ENCODE results near the gene TPD52L2. TPM values are rescaled to one million over a fixed set of nuclear protein-coding genes. Genes with fewer than 3 reads are reported as not detected.

Gene TPD52L2
- total RNA-seq, 4 donors from 2014 or later: 110 to 165 (median 152) TPM

DNA sequence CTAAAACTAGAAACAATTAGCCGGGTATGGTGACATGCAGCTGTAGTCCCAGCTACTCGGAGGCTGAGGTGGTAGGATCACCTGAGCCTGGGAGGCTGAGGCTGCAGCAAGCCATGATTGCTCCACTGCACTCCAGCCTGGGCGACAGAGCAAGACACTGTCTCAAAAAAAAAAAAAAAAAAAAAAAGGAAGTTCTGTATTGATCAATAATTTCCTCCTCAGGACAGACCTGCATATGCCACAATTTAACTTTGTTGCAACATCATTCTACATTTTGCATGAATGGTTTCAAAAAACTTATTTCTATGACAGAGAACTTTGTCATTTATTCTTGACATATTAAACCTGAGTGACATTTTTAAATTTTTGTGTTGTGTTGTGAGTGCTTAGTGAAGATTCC lies 35.3 kb downstream of the TPD52L2 start:
- TF ChIP-seq, protein P1, sequence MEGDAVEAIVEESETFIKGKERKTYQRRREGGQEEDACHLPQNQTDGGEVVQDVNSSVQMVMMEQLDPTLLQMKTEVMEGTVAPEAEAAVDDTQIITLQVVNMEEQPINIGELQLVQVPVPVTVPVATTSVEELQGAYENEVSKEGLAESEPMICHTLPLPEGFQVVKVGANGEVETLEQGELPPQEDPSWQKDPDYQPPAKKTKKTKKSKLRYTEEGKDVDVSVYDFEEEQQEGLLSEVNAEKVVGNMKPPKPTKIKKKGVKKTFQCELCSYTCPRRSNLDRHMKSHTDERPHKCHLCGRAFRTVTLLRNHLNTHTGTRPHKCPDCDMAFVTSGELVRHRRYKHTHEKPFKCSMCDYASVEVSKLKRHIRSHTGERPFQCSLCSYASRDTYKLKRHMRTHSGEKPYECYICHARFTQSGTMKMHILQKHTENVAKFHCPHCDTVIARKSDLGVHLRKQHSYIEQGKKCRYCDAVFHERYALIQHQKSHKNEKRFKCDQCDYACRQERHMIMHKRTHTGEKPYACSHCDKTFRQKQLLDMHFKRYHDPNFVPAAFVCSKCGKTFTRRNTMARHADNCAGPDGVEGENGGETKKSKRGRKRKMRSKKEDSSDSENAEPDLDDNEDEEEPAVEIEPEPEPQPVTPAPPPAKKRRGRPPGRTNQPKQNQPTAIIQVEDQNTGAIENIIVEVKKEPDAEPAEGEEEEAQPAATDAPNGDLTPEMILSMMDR (IDR thresholded peaks at IDR 0.05; ENCODE audit: low read depth): no peak

DNA sequence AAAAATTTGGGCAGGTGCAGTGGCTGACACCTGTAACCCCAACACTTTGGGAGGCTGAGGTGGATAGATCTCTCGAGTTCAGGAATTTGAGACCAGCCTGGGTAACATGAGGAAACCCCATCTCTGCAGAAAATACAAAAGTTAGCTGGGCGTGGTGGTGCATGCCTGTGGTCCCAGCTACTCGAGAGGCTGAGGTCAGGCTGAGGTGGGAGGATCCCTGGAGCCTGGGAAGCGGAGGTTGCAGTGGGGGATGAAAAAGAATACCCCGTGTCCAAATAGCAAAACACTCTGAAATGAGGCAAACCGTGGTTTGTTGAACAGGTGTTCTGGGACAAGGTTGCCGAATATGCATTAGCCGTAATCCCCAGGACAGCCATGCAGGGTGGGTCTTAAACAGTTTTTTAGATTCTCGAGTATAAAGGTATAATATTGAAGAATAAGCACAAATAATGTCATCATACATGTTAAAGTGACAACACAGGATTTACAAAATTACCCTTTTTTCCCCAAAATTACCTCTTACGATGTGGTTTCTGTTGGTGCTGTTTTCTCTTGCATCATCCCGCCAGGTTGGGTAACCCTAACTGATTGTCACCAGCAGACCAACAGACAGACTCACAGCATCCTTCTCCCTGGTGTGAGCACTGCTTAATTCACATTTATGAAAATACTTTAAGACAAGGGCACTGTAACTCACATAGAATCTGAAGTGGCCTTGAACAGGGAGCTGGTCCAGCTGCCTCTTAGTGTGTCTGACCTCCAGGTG lies 38.9 kb downstream of the TPD52L2 start:
- TF ChIP-seq, protein P1 (IDR thresholded peaks at IDR 0.05; ENCODE audit: low read depth): no peak

DNA sequence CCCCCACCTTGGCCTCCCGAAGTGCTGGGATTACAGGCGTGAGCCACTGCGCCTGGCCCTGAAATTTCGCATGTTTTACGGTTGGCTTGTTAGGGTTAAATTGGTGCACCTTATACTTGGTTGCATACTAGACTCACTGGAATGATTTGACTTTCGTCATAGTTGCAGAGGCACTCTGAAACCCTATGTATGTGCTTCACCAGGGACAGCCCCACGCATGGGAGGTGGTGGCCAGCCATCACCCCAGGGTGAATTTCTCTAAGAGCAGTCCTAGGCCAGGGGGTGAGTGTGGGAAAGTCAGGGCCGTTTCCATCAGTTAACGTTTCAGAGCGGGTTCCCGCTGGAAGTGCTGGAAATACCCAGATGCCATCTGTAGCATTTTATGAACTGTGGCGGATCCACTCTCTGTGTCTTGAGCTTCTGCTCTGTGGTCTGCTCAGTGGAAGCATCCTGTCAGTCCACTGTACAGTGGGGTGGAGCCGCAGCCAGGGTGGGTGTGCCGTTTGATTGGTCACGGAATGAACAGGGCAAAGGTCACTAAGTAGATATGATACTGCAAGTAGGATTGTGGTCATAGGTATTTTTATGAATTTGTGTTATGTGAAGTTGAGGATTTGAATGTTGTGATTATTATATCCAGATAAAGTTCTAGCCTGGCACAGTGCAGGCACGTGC lies 43.1 kb downstream of the TPD52L2 start:
- TF ChIP-seq, protein P1 (IDR thresholded peaks at IDR 0.05; ENCODE audit: low read depth): no peak

DNA sequence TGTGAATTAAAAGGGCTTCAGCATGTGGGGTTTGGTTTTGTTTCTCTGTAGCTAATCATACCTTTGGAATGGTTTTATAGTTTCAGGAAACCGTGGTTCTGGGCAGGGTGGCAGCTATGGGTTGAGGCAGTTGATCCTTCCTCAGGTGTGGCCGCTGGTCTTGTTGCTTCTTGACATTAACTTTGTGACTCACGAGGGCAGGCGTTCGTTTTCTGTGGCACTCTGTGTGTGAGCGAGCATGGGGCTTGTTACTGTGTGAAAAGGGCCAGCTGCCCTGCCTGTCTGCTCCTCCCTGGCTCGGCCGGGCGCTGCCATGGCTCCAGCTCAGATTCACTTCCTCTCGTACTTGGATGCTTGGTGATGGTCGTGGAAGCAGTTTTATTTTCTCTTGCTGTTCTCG lies 46.1 kb downstream of the TPD52L2 start:
- TF ChIP-seq, protein P1 (IDR thresholded peaks at IDR 0.05; ENCODE audit: low read depth): no peak

DNA sequence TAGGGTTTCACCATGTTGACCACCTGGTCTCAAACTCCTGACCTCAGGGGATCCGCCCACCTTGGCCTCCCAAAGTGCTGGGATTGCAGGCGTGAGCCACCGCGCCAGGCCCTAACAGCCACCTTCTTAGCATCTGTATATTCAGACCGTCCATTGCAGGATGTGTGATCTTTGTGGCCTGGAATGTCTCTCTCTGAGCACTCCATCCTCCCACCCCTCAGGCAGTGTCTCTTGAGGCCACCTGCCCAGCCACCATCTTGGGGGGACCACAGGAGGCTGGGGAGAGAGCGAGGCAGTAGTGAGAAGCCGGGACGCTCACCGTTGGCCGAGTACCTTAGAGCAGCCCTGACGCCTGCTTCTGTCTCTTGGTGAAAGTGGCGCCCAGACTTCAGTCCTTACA lies 48.7 kb downstream of the TPD52L2 start:
- TF ChIP-seq, protein P1 (IDR thresholded peaks at IDR 0.05; ENCODE audit: low read depth): no peak

DNA sequence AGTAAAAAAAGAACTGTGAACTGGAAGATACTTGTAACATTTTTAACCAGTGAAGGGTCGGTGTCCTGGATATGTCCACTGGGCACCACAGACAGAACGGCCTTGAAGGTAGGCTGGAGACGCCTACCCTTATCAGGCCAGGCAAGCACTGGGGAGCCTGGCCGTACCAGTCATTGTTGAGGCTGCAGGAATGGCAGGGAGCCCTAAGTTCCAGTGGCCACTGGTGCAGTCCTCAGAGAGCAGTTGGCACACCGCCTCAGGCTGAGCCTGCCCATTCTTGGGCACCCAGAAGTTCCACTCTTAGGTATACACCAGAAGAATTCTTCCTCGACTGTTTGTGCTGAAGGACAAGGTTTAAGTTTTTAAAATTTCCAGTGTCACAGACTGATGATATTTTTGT lies 50.4 kb downstream of the TPD52L2 start:
- TF ChIP-seq, protein P1 (IDR thresholded peaks at IDR 0.05; ENCODE audit: low read depth): no peak

DNA sequence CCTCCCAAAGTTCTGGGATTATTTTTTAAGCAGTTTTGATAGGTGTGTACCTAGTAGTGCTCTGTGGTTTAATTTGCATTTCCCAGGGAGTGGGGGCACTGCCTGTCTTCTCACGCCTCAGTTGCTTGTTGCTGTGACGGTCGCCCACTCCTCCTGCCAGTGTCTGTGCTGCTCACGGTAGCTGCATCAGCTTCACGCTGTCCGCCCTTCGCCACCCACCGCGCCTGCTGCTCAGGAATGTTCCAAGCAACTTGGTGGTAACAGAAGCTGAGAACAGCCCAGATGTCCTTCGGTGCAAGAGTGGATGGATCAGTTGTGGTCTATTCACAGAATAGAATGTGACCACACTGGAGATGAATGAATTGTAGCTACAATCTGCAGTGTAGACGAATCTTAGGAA lies 52.7 kb downstream of the TPD52L2 start:
- TF ChIP-seq, protein P1 (IDR thresholded peaks at IDR 0.05; ENCODE audit: low read depth): no peak

Measured in subcutaneous adipose tissue (tissue), 4 donors.